HG03439 (cell line): Measurements from ENCODE around the gene CLP1.

Experiments used
- ATAC-seq: cut with Tn5 transposase; IDR thresholded peaks from one replicate; pipeline ENCODE4 v1.9.1; 2021; ENCODE audit warnings: mild to moderate bottlenecking, moderate library complexity; ENCODE audit not compliant: unreplicated experiment

CLP1 gene

DNA sequence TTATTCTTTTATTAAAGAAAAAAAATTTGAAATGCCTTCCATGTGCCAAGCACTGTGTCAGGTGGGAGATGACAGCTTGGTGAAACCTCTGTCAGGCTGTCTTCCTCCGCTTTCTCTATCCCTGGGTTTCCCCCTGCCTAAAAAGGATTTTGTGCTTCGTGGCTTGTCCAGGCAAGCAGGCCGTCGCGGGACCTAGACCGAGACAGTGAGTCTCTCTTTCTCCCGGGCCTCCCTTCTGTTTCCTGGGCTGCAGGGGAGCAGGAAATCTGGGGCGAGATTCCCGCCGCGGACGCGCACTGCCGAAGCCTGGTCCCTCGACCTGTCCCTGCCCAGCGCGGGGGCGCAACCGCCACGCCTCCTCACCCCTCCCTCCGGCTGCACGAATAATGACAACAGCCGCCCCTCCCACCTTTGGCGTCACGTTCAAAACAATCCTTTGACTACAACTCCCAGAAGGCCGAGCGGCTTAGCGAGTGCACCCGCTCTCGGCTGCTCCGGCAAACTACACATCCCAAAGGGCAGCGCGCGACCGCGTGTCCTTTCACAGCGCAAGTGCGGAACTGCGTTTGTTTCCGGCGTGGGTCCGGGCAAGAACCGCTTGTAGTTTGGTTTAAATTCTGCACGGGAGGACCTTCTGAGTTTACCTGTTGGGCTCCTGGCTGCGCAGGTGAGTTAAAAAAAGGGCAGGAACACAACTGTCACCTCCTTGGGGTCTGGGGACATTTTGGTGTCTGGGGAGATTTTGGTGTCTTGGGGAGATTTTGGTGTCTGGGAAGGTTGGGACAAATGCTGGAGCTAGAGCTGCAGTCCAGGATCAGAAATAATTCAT is at the start of gene CLP1:
Gene CLP1, plus strand, starts transcription at position 569 of the 829 bp plus-strand sequence. CDS start 1,715 bp downstream, outside the sequence.
- ATAC-seq, result peak; percentile 99

DNA sequence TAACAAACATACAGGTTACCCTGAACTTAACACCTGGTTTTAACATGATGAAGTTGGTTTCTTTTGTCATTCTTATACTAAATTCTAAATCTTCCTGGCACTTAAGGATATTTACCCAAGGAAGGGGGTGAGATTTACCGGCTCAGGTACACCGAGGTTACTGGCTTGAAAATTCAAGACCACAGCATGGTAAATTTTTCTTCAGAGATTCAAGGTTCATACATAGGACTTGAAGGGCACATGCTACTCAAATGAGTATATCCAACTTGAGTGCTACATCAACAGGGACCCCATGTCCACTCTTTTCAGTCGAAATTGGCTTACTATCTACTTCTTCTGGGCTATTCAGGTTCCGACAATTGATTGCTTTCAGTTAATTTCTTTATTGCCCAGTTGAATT is 47.4 kb upstream of the CLP1 start:
- no peak for ATAC-seq

DNA sequence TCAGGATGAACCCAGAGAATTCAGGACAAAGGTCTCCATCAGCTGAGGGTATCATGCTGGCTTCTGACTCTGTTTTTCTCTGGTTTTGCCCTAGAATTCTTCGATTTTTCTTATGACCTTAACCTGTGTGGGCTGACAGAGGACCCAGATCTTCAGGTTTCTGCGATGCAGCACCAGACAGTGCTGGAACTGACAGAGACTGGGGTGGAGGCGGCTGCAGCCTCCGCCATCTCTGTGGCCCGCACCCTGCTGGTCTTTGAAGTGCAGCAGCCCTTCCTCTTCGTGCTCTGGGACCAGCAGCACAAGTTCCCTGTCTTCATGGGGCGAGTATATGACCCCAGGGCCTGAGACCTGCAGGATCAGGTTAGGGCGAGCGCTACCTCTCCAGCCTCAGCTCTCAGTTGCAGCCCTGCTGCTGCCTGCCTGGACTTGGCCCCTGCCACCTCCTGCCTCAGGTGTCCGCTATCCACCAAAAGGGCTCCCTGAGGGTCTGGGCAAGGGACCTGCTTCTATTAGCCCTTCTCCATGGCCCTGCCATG is 43.3 kb upstream of the CLP1 start:
- ATAC-seq, result no peak

DNA sequence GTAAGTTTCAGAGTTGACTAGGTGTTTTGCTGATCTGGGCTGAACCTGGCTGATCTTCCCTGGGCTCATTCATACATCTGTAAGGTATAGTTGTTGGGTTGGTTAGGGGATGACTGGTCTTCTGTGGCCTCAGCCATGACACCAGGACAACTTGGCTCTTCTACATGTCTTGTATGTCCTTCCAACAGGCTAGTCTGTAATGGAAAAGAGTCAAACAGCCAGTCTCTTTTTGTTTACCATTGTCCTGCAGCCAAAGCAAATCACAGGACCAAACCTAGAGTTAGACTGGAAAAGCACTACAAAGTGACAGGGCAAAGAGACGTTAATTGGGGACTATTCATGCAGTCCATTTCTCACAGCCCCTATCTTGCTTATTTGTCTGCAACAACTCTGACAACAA is 42.3 kb upstream of the CLP1 start:
- ATAC-seq, result no peak

DNA sequence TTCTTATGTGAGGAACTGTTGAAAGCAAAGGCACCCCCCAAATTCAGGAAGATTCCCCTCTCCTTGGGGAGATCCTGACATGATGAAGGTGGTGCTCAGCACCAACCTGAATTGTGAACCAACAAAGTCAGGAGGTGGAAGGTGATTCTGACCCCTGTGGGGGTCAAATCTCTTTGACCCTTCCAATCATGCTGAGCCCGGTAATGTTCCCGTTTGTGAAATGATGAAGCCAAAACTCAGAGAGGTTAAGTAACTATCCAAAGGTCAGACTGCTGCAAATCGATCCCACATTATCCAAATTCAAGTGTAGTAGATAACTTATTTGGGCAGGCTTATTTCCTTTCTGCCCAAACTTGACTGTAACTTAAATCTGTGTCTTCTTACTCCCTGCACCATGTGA is 41.0 kb upstream of the CLP1 start:
- ATAC-seq, result no peak

DNA sequence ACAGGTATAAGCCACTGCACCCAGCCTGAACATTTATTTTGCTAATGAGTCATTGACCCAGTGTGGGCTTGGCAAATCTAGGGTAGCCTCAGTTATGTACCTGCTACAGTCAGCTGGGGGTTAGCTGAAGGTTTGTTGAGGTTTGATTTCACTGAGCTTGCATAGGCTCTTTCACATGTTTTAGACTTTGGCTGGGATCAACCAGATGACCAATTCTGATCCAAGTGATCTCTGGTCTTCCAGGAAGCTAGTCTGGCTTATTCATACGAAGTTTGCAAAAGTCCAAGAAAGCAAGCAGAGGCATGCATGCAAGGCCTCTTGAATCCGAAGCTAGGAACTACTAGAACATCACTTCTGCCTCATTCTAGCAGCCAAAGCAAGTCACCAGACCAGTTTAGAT is 39.1 kb upstream of the CLP1 start:
- no peak for ATAC-seq

DNA sequence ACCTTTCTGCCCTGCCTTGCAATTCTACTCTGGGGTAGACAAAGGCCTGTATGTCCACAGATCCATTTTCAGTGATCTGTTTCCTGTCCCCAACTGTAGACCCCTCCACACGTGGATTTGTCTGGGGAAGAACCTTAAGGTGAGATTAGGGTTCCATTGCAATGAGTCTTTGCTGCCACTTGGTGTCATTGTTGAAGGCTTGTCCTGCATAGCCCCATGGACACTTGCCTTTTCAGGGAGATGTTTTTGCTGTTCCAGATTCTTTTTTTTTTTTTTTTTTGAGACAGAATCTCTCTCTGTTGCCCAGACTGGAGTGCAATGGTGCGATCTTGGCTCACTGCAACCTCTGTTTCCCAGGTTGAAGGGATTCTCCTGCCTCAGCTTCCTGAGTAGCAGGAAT is 38.2 kb upstream of the CLP1 start:
- ATAC-seq, result no peak

DNA sequence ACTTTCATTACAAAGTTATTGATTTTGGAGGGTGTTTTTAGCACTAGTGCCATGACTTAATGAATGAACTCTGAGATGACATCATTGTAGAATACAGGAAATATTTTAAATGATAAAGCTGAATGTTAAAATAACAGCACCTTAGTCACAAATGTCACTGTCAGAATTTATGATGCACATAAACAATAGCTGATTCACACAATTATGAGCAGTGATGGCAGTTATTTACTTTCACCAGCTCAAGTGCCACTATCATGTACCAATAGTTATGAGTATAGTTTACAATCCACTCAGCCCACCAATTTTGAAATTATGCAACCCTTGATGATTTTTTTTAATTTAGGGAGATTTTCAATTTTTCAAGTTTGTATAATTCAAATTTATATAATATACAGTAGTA is 37.1 kb upstream of the CLP1 start:
- ATAC-seq, result no peak

DNA sequence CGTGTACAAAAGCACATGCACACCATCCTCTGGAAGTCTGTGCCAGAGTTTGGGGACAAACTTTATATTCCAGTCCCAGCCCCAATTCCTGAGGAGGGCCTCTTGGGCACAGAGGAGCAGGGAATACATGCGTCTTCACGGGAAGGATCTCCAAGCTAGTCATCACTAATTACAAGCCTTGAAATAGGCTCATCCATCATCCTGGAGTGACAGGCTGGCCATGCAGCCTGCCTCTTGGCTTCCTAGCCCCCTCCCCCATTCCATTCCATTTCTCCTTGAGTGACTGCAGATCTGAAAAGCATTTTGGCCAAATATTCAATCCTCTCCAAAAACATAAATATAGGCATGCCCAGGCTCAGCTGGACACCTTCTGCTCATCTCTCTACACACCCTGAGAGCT is 35.3 kb upstream of the CLP1 start:
- ATAC-seq, result no peak

DNA sequence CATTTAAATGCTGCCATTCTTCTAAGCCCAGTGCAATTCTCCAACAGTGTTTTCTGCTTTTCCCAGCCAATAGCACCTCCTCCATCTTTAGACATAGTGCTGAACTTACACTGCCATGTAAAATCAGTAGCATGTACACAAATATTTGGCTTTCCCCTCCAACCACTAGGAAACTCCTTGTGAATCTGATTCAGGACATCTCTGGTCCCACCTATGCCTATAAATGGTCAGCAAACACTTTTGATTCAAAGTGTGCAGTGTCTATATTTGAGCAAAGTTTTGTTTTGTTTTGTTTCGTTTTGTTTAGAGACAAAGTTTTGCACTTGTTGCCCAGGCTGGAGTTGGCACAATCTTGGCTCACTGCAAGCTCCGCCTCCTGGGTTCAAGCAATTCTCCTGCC is 32.7 kb upstream of the CLP1 start:
- no peak for ATAC-seq

DNA sequence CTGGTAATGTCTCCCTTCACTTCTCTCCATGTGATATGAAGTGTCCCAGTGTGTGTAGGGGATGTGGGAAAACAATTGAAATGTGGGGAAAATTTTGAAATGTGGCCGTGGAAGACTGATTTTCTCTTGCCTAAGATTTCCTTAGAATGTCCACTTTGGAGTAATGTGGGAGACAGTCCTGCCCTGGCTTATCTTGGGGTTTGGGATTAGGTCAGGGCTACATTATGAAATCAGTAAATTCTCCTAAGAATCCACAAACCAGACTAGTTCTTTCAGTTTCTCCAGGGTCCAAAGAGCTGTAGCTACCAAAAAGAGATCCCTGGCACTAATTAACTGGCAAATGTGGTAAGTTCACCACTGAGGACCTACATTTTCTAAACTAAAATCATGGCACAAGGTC is 30.7 kb upstream of the CLP1 start:
- ATAC-seq, result no peak

DNA sequence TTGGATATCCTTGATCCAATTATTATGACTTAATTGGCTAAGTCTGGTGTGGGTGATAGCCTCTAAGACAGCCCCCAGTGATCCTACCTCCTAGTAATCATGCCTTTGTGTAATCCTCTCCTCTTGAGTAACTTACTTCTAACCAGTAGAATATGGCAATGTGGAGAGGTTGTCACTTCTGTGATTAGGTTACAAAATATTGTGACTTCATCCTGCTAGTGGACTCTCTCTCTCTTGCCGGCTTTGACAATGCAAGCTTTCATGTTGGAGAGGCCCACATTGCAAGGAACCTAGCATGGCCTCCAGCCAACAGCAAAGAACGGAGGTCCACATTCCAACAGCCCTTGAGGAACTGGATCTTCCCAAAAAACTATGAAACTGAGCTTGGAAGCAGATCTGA is 27.4 kb upstream of the CLP1 start:
- ATAC-seq, result no peak

DNA sequence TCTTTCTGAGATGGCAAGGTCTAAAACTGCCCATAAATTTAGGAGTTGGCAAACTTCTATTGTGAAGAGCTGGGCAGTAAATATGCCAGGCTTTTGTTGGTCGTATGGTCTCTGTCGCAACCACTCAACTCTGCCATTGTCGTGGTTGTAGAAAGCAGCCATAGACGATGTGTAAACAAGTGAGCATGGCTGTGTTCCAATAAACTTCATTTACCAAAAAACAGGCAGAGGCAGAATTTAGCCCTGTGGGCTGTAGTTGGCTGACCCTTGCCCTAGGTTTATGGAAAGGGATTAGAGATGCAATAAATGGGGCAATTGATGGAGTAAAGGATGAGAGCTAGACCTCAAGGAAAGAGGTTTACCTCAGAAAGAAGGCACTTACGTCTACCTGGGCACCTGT is 25.4 kb upstream of the CLP1 start:
- no peak for ATAC-seq

DNA sequence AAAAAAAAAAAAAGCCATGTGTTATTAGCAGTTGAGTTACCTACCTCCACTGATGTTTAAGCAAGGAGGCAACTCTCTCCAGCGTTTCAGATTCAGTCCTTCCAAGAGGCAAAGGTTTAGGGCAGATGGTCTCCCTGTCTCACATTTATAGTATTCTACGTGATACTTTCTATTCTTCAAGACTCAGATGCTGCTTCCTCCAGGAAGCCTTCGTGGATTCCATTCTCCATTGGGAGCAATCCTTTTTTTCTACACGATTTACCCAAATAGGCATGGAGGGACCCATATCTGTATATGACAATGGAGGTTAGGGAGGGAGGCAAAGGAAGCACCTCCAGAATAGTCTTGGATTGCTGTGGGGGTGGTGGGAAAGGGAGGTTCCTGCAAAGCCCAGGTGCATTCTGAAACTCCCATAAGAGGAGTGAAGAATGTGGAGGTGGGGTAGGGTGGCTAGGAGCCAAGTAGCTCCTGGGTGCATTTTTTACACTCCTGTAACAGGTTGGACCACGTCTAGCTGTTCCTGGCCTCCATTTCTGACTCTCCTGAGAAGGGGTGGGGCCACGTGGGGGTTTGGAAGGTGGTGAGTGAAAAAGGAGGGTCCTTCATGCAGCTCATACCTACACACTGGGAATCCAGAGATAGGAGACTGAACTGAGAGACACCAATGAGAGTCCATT is 24.0 kb upstream of the CLP1 start:
- ATAC-seq, result no peak

DNA sequence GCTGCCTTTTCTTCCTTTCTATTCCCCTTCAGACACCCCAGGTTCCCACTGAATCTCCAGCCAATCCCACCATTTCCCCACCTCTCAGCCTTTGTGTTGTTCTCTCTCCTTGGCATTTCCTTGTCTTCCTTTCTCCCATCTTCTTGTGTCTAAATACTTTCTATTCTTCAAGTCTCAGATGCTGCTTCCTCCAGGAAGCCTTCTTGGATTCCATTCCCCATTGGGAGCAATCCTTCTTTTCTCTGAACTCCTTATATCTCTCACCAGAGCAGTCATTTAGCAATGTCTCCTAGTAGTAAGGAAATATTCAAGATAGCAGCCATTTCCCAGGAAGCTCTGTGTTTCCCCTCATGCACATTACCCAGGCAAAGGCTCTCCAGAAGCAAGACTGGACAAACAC is 23.3 kb upstream of the CLP1 start:
- ATAC-seq, result no peak

DNA sequence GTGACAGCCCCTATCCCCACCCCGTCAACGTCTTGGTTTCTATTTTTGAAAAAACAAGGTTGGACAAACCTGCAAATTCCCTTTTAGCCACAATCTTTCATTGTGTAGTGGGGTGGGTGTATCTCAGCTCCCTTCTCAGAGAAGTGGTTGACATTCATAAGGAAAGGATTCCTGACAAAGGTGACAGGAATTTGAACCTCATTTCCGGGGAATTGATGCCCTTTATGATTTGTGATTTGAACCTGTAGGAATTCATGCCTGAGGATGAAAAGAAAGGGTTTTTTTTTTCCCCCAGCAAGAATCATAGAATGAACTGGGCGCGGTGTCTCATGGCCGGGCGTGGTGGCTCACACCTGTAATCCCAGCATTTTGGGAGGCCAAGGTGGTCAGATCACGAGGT is 22.3 kb upstream of the CLP1 start:
- no peak for ATAC-seq

DNA sequence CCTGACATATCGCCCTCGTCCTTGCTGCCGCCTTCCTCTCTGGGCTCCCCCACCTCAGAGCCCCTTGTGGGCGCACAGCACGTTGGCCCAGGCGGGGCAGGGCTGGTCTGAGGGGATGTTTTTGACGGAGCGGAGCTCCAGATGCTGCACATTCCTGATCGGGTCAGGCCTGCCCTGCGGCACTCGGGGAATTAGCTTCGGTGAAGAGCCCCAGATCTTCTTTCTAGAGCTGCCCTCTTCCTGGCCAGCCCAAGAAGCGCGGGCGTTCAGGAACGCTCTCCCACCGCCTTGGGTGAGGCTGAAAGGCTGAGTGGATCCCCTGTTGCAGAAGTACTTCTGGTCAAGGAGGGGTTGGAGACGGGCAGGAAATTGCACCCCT is 19.9 kb upstream of the CLP1 start:
- no peak for ATAC-seq

DNA sequence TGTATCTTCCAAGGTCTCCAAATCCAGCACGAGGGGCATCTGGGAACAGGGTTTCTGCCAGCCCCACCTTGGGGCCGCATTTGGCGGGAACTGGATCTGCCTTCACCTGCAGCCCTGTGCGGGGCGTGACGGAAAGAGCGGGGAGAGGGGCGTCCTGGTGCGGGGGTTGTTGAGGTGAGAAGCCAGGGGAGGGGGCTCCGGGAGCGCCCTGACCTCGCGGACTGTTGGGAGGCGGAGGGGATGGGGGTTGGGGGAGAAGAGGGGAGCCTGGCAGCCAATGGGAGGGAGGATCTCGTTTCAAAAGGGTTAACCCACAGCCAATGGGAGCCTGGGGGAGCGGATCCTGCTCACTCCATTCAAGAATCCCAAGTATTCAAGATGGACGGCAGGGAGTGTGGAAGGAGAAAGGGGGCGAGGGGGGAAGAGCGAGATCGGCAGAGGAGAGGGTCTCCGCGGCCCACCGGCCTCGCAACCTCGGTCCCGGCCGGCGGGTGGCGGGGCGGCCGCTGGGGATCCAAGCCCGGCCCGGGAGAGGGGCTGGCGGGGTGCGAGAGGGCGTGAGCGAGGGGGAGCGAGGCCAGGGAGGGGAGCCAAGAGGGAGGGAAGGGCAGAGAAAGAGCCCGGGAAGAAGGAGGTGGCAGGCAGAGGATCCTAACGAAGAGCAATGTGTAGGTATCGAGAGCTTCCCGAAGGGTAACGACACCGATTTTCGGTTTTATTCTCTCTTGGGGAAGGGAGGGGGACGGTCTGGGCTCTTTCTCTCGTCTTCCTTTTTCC is 19.4 kb upstream of the CLP1 start:
- ATAC-seq, result no peak

DNA sequence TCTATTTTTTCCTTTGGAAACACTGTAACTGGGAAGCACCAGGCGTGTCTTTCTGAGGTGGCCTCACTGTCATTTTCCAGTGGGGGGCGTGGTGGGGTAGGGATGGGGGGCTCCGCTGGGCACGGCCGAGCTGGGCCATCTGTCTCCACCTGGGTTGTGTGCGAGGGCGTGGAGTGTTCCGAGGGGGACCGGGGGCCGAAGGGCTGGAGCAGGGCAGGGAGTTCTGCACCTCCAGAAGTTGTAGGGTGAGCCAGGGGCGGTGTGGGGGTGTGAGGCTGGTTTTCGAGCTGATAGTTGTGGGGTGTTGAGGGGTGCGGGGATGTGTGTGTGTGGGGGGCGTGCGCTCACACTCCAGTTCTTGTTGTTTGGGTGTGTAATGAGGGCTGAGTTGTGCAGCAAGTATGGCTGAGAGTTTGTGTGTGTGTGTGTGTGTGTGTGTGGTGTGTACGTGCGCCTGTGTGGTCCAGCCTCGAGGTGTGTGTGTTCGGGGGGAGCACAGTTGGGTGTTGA is 18.7 kb upstream of the CLP1 start:
- ATAC-seq, result no peak

DNA sequence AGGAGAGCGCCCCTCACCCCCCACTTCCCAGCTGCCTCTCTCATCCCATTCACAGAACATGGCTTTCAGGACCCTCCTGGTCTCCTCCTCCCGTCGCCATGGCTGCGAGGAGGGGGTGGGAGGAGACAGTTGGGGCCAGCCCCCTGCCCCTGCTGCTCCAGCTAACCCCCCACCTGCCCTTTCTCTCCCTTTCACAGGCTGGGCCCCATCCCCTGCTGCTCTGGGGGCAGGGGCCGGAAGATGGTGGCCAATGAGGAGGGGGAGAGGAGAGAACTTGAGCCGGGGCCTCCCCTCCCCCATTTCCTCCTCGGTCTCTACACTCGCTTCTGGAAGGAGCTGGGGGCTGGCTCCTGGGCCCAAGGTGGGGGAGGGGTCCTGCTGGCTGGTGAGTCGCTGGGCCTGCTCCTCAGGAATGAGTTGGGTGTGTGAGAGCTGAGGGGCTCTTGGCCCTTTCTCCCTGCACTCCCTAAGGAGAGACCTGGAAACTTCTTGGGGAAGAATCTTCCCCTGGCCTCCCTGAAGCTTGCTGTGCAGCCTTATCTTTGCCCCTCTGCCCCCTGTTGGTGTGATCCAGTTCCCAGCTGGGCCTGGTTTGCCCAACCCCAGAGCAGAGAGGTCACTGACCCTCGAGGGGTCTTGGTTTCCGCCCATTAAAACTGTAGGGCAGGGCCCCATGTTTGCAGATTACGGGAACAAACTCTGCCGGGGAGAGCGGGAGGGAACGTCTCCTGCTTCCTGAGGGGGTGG is 18.1 kb upstream of the CLP1 start:
- ATAC-seq, result no peak
